HFFc6 (cell line): ENCODE data around the gene EIF5. TPM values are rescaled to one million over a fixed set of nuclear protein-coding genes. Genes with fewer than 3 reads are reported as not detected.

ENCODE experiments used
- DNase-seq: peaks from one replicate; pipeline ENCODE4 v3.0.0-alpha.2; 2018
- H3K27ac Mint-ChIP-seq: 2 replicates; pipeline ENCODE4 v1.8.0; 2020; ENCODE audit warnings: mild to moderate bottlenecking, mixed read lengths
- H3K27me3 Mint-ChIP-seq: 2 replicates; pipeline ENCODE4 v1.8.0; 2021; ENCODE audit warnings: mild to moderate bottlenecking, moderate library complexity, mixed read lengths; ENCODE audit not compliant: insufficient read depth
- H3K36me3 Mint-ChIP-seq: 2 replicates; pipeline ENCODE4 v1.8.0; 2021; ENCODE audit warnings: low read depth, mixed read lengths
- H3K4me1 Mint-ChIP-seq: 2 replicates; pipeline ENCODE4 v1.8.0; 2020; ENCODE audit warnings: low read depth, mixed read lengths
- H3K4me3 Mint-ChIP-seq: 2 replicates; pipeline ENCODE4 v1.8.0; 2020; ENCODE audit warnings: mild to moderate bottlenecking, moderate library complexity, mixed read lengths
- H3K9me3 Mint-ChIP-seq: 2 replicates; pipeline ENCODE4 v1.8.0; 2020; ENCODE audit warnings: mild to moderate bottlenecking, mixed read lengths
- CTCF ChIP-seq: fragments of 200-600 bp; sonication (generic); IDR thresholded peaks from 2 replicates; pipeline ENCODE4 v1.5.0; 2021; ENCODE audit warnings: antibody characterized with exemption, mild to moderate bottlenecking
- total RNA-seq, 6 experiments: library from RNA; stranded (reverse); fragmentation: NEBNext Ultra II Directional; extraction: Animal tissue kit (Norgen Biotek cat#: 25700); gene quantifications; 2 replicates in 1 of 6; 3 replicates in 5 of 6; pipeline ENCODE4 v1.2.3, GENCODE V29; 2021

EIF5 gene
- total RNA-seq, 6 experiments from 2014 or later: 181 to 217 (median 203) TPM

GRCh38 chr14:103311171-103311997 is 22.7 kb upstream of the EIF5 start:
- Mint-ChIP-seq H3K27me3 (peaks cover 24% of the 10 kb centered on the region), H3K9me3 (no peaks in the 10 kb centered on the region), H3K36me3 (no peaks in the 10 kb centered on the region), H3K4me1 (no peaks in the 10 kb centered on the region), H3K27ac (no peak overlapping the region), H3K4me3 (no peak overlapping the region)
- TF ChIP-seq CTCF: no peak
- no peak for DNase-seq

GRCh38 chr14:103312006-103312635 is 21.9 kb upstream of the EIF5 start:
- Mint-ChIP-seq H3K36me3 (no peaks in the 10 kb centered on the region), H3K4me1 (no peaks in the 10 kb centered on the region), H3K9me3 (no peaks in the 10 kb centered on the region), H3K27me3 (peaks cover 16% of the 10 kb centered on the region), H3K27ac (no peak overlapping the region), H3K4me3 (no peak overlapping the region)
- TF ChIP-seq CTCF: no peak
- no peak for DNase-seq

- no peaks in the 10 kb centered on the region for H3K9me3 Mint-ChIP-seq
- H3K4me1 Mint-ChIP-seq: no peaks in the 10 kb centered on the region
- peaks cover 14% of the 10 kb centered on the region for H3K27me3 Mint-ChIP-seq
- TF ChIP-seq CTCF: no peak
- H3K27ac Mint-ChIP-seq: no peak overlapping the region
- H3K4me3 Mint-ChIP-seq: no peak overlapping the region
- no peaks in the 10 kb centered on the region for H3K36me3 Mint-ChIP-seq
- no peak for DNase-seq
These were observed 20.3 kb upstream of the EIF5 start for GRCh38 chr14:103313704-103314103.

GRCh38 chr14:103314496-103315277 is 19.4 kb upstream of the EIF5 start:
- Mint-ChIP-seq H3K27me3 (peaks cover 16% of the 10 kb centered on the region), H3K4me1 (no peaks in the 10 kb centered on the region), H3K36me3 (no peaks in the 10 kb centered on the region), H3K9me3 (no peaks in the 10 kb centered on the region), H3K27ac (no peak overlapping the region), H3K4me3 (no peak overlapping the region)
- no peak for TF ChIP-seq CTCF
- DNase-seq: no peak

- Mint-ChIP-seq H3K4me1 (no peaks in the 10 kb centered on the region), H3K27ac (no peak overlapping the region), H3K36me3 (no peaks in the 10 kb centered on the region), H3K27me3 (peaks cover 16% of the 10 kb centered on the region), H3K9me3 (no peaks in the 10 kb centered on the region), H3K4me3 (no peak overlapping the region)
- TF ChIP-seq CTCF: no peak
- DNase-seq: no peak
These were observed 18.6 kb upstream of the EIF5 start for GRCh38 chr14:103315351-103315911.
